Naive B cell (primary cell): ENCODE results near the gene AKR1B15. TPM values are rescaled to one million over a fixed set of nuclear protein-coding genes. Genes with fewer than 3 reads are reported as not detected.
A peak's percentile ranks its signal among the peaks of the same experiment; 100 is the strongest.
"Not testable (repeated sequence)": the region's sequence is repeated elsewhere in the genome, so short reads cannot be mapped to it uniquely, and the experiment has no call there.

Source experiments
- ATAC-seq, 2 donors: fragments of 150-1000 bp; cut with Tn5 transposase; 2 replicates each; pipeline ENCODE4 v1.10.0; 2021; ENCODE audit warnings: low read depth in 2 of 2, mild to moderate bottlenecking in 2 of 2, moderate library complexity in 2 of 2
- DNase-seq: peaks from one replicate; pipeline ENCODE4 v3.0.0; 2022
- H3K27ac Mint-ChIP-seq, 6 donors: one replicate each; pipeline ENCODE4 v1.8.0; 2020 to 2022; ENCODE audit warnings: mild to moderate bottlenecking in 6 of 6, mixed read lengths in 6 of 6, moderate library complexity in 5 of 6, inconsistent platforms in 2 of 6
- H3K27me3 Mint-ChIP-seq, 3 donors: one replicate each; pipeline ENCODE4 v1.8.0; 2021 to 2022; ENCODE audit warnings: mixed read lengths in 3 of 3, mild to moderate bottlenecking in 1 of 3
- H3K36me3 Mint-ChIP-seq, 2 donors: one replicate each; pipeline ENCODE4 v1.8.0; 2020 to 2022; ENCODE audit warnings: mixed read lengths in 2 of 2, inconsistent platforms in 1 of 2, mild to moderate bottlenecking in 1 of 2
- H3K4me1 Mint-ChIP-seq, 3 donors: one replicate each; pipeline ENCODE4 v1.8.0; 2020 to 2022; ENCODE audit warnings: mixed read lengths in 3 of 3, inconsistent platforms in 1 of 3, mild to moderate bottlenecking in 1 of 3, moderate library complexity in 1 of 3
- H3K4me3 Mint-ChIP-seq, 8 donors: one replicate each; pipeline ENCODE4 v1.8.0; 2020 to 2022; ENCODE audit warnings: mild to moderate bottlenecking in 8 of 8, mixed read lengths in 8 of 8, moderate library complexity in 8 of 8, inconsistent platforms in 2 of 8
- H3K9me3 Mint-ChIP-seq, 7 donors: one replicate each; pipeline ENCODE4 v1.8.0; 2020 to 2022; ENCODE audit warnings: mixed read lengths in 7 of 7, mild to moderate bottlenecking in 5 of 7, inconsistent platforms in 2 of 7, moderate library complexity in 1 of 7
- polyA plus RNA-seq, 6 donors: library from polyadenylated mRNA; unstranded; fragments of 300-500 nt; fragmentation: Illumina TruSeq; gene quantifications; one replicate each; pipeline ENCODE4 v1.2.3, GENCODE V29; 2021; ENCODE audit warnings: low read depth in 6 of 6

AKR1B15 gene
- polyA plus RNA-seq, 6 donors from 2014 or later: not detected

GRCh38 chr7:134537273-134537781, 11.6 kb upstream of the AKR1B15 start:
- H3K4me1 Mint-ChIP-seq, H3K27ac Mint-ChIP-seq, H3K9me3 Mint-ChIP-seq, DNase-seq, H3K36me3 Mint-ChIP-seq, ATAC-seq, H3K4me3 Mint-ChIP-seq: not testable (repeated sequence)
- H3K27me3 Mint-ChIP-seq: peaks cover 0 to 21% (median 18%) of the 10 kb centered on the region in 3 donors

GRCh38 chr7:134539380-134540004, 9.4 kb upstream of the AKR1B15 start:
- ATAC-seq (no peak), DNase-seq (no peak)
- no peak overlapping the region for H3K4me3 Mint-ChIP-seq
- no peak overlapping the region for H3K27ac Mint-ChIP-seq
- H3K36me3 Mint-ChIP-seq: no peaks in the 10 kb centered on the region
- peaks cover 13 to 32% (median 27%) of the 10 kb centered on the region in 3 donors for H3K27me3 Mint-ChIP-seq
- H3K9me3 Mint-ChIP-seq: no peaks in the 10 kb centered on the region
- no peaks in the 10 kb centered on the region for H3K4me1 Mint-ChIP-seq

GRCh38 chr7:134541501-134542194, 7.3 kb upstream of the AKR1B15 start:
- H3K9me3 Mint-ChIP-seq, H3K36me3 Mint-ChIP-seq, H3K27ac Mint-ChIP-seq, ATAC-seq, DNase-seq, H3K4me1 Mint-ChIP-seq, H3K4me3 Mint-ChIP-seq: not testable (repeated sequence)
- H3K27me3 Mint-ChIP-seq: peaks cover 23 to 39% (median 33%) of the 10 kb centered on the region in 3 donors

GRCh38 chr7:134542195-134542771, 6.6 kb upstream of the AKR1B15 start:
- Mint-ChIP-seq H3K36me3 (no peaks in the 10 kb centered on the region), H3K4me3 (no peak overlapping the region), H3K9me3 (no peaks in the 10 kb centered on the region), H3K27me3 (peaks cover 23 to 43% (median 33%) of the 10 kb centered on the region in 3 donors), H3K4me1 (peaks cover 0 to under 1% (median 0%) of the 10 kb centered on the region in 3 donors), H3K27ac (no peak overlapping the region)
- ATAC-seq (no peak), DNase-seq (no peak)

- H3K9me3 Mint-ChIP-seq: no peaks in the 10 kb centered on the region
- no peak overlapping the region for H3K4me3 Mint-ChIP-seq
- H3K4me1 Mint-ChIP-seq: peaks cover 0 to 6% (median 0%) of the 10 kb centered on the region in 3 donors
- DNase-seq: no peak
- H3K27ac Mint-ChIP-seq: no peak overlapping the region
- H3K27me3 Mint-ChIP-seq: peaks cover 24 to 40% (median 29%) of the 10 kb centered on the region in 3 donors
- no peaks in the 10 kb centered on the region for H3K36me3 Mint-ChIP-seq
- ATAC-seq: no peak
Observed at GRCh38 chr7:134545380-134545779, 3.5 kb upstream of the AKR1B15 start.

- Mint-ChIP-seq H3K4me3 (no peak overlapping the region), H3K27ac (peak overlapping the region in 1 of 6 donors; percentile 1), H3K36me3 (no peaks in the 10 kb centered on the region)
Observed at GRCh38 chr7:134545918-134546317, 3.0 kb upstream of the AKR1B15 start.

GRCh38 chr7:134546955-134547354, 2.0 kb upstream of the AKR1B15 start:
- no peaks in the 10 kb centered on the region for H3K36me3 Mint-ChIP-seq
- no peak overlapping the region for H3K4me3 Mint-ChIP-seq
- DNase-seq (no peak), ATAC-seq (no peak)
- peak overlapping the region in 1 of 6 donors; percentile 9 for H3K27ac Mint-ChIP-seq
- no peaks in the 10 kb centered on the region for H3K9me3 Mint-ChIP-seq
- H3K4me1 Mint-ChIP-seq: peaks cover 0 to 6% (median 0%) of the 10 kb centered on the region in 3 donors
- H3K27me3 Mint-ChIP-seq: peaks cover 19 to 42% (median 35%) of the 10 kb centered on the region in 3 donors

More at GRCh38 chr7:134545918-134546317, 3.0 kb upstream of the AKR1B15 start:
- no peak for DNase-seq
- ATAC-seq: no peak
- Mint-ChIP-seq H3K4me1 (peaks cover 0 to 6% (median 0%) of the 10 kb centered on the region in 3 donors), H3K9me3 (no peaks in the 10 kb centered on the region), H3K27me3 (peaks cover 24 to 37% (median 35%) of the 10 kb centered on the region in 3 donors)

GRCh38 chr7:134547397-134548054, 1.4 kb upstream of the AKR1B15 start:
- DNase-seq (peak; percentile 42), ATAC-seq (peak; percentile 69 to 79)
- no peaks in the 10 kb centered on the region for H3K36me3 Mint-ChIP-seq
- peak overlapping the region in 1 of 6 donors; percentile 6 for H3K27ac Mint-ChIP-seq
- peak overlapping the region in 3 of 8 donors; percentile 1 to 36 (median 30) for H3K4me3 Mint-ChIP-seq
- H3K27me3 Mint-ChIP-seq: peaks cover 25 to 48% (median 41%) of the 10 kb centered on the region in 3 donors
- H3K9me3 Mint-ChIP-seq: no peaks in the 10 kb centered on the region
- H3K4me1 Mint-ChIP-seq: peaks cover 0 to 6% (median 0%) of the 10 kb centered on the region in 3 donors

GRCh38 chr7:134549366-134549765, 456 bp downstream of the AKR1B15 start:
- H3K4me3 Mint-ChIP-seq: no peak overlapping the region
- no peak overlapping the region for H3K27ac Mint-ChIP-seq
- H3K36me3 Mint-ChIP-seq: no peaks in the 10 kb centered on the region
- no peak for ATAC-seq
- no peak for DNase-seq
- H3K4me1 Mint-ChIP-seq: peaks cover 0 to 6% (median 0%) of the 10 kb centered on the region in 3 donors
- H3K9me3 Mint-ChIP-seq: no peaks in the 10 kb centered on the region
- H3K27me3 Mint-ChIP-seq: peaks cover 13 to 36% (median 35%) of the 10 kb centered on the region in 3 donors

GRCh38 chr7:134552105-134552504, 3.2 kb downstream of the AKR1B15 start:
- H3K27me3 Mint-ChIP-seq: peaks cover 15 to 27% (median 26%) of the 10 kb centered on the region in 3 donors
- H3K4me1 Mint-ChIP-seq: peaks cover 0 to 6% (median 0%) of the 10 kb centered on the region in 3 donors
- H3K36me3 Mint-ChIP-seq: no peaks in the 10 kb centered on the region
- DNase-seq (no peak), ATAC-seq (no peak)
- no peaks in the 10 kb centered on the region for H3K9me3 Mint-ChIP-seq
- H3K4me3 Mint-ChIP-seq: no peak overlapping the region
- no peak overlapping the region for H3K27ac Mint-ChIP-seq

- ATAC-seq (no peak), DNase-seq (no peak)
- H3K4me1 Mint-ChIP-seq: no peaks in the 10 kb centered on the region
- no peak overlapping the region for H3K4me3 Mint-ChIP-seq
- H3K9me3 Mint-ChIP-seq: no peaks in the 10 kb centered on the region
- H3K27me3 Mint-ChIP-seq: peaks cover 25 to 27% (median 25%) of the 10 kb centered on the region in 3 donors
- H3K36me3 Mint-ChIP-seq: no peaks in the 10 kb centered on the region
- no peak overlapping the region for H3K27ac Mint-ChIP-seq
Observed at GRCh38 chr7:134553976-134554375, 5.1 kb downstream of the AKR1B15 start.

- Mint-ChIP-seq H3K36me3 (no peaks in the 10 kb centered on the region), H3K4me1 (no peaks in the 10 kb centered on the region), H3K9me3 (no peaks in the 10 kb centered on the region), H3K4me3 (no peak overlapping the region), H3K27me3 (peaks cover 19 to 27% (median 25%) of the 10 kb centered on the region in 3 donors), H3K27ac (no peak overlapping the region)
- ATAC-seq: no peak
- DNase-seq: no peak
Observed at GRCh38 chr7:134554417-134554966, 5.6 kb downstream of the AKR1B15 start.

- Mint-ChIP-seq H3K4me3 (no peak overlapping the region), H3K4me1 (peaks cover 4 to 8% (median 5%) of the 10 kb centered on the region in 3 donors), H3K27ac (no peak overlapping the region), H3K9me3 (peaks cover 0 to 6% (median 4%) of the 10 kb centered on the region in 7 donors), H3K36me3 (peaks cover under 1 to 1% of the 10 kb centered on the region in 2 donors), H3K27me3 (peaks cover 2 to 19% (median 8%) of the 10 kb centered on the region in 3 donors)
- ATAC-seq (no peak), DNase-seq (no peak)
Observed at GRCh38 chr7:134557391-134557790, 8.5 kb downstream of the AKR1B15 start.
